C4-2B (cell line): ENCODE results near the gene PROX1.

Experiments
- CTCF ChIP-seq: fragments of 450-650 bp; conservative IDR thresholded peaks from 2 replicates; pipeline ENCODE4 v1.5.1; 2017; ENCODE audit warnings: mild to moderate bottlenecking
- ZFX ChIP-seq: fragments of 450-650 bp; IDR thresholded peaks from 2 replicates; pipeline ENCODE4 v1.6.1; 2017

DNA sequence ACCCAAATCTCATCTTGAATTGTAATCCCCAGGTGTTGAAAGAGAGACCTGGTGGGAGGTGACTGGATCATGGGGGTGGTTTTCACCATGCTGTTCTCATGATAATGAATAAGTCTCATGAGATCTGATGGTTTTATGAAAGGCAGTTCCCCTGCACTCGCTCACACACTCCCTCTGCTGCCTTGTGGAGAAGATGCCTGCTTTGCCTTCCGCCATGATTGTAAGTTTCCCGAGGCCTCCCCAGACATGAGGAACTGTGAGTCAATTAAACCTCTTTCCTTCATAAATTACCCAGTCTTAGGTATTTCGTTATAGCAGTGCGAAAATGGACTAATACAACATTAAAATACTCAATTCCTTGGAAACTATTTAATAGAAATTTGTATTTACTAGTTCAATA, 99.2 kb downstream of the PROX1 start:
- TF ChIP-seq CTCF, result no peak
- no peak for TF ChIP-seq ZFX
